Fibroblast of mammary gland (primary cell): Measurements from ENCODE around the gene TENM4.
A peak's percentile ranks its signal among the peaks of the same experiment; 100 is the strongest.

Source experiments
- DNase-seq: peaks from one replicate; pipeline ENCODE4 v3.0.0-alpha.2; 2010; ENCODE audit warnings: low read depth
- H3K4me3 ChIP-seq: 2 replicates; pipeline ENCODE4 v1.5.1; 2011; ENCODE audit warnings: low read depth, mild to moderate bottlenecking, low read length, moderate library complexity; ENCODE audit not compliant: control insufficient read depth
- CTCF ChIP-seq: conservative IDR thresholded peaks from 2 replicates; pipeline ENCODE4 v1.5.1; 2011; ENCODE audit warnings: low read depth, low read length, inconsistent platforms; ENCODE audit not compliant: control insufficient read depth, insufficient read depth

The TENM4 gene

GRCh38 chr11:79241205-79241851 is 199.5 kb downstream of the TENM4 start:
- TF ChIP-seq CTCF: no peak
- no peak overlapping the region for H3K4me3 ChIP-seq
- no peak for DNase-seq

- no peak overlapping the region for H3K4me3 ChIP-seq
- peak; percentile 95 for DNase-seq
- no peak for TF ChIP-seq CTCF
Observed at GRCh38 chr11:79237703-79238102, 203.1 kb downstream of the TENM4 start.

GRCh38 chr11:79237091-79237490 is 203.7 kb downstream of the TENM4 start:
- no peak for TF ChIP-seq CTCF
- no peak overlapping the region for H3K4me3 ChIP-seq
- no peak for DNase-seq

- DNase-seq: peak; percentile 99
- H3K4me3 ChIP-seq: no peak overlapping the region
- TF ChIP-seq CTCF: no peak
Observed at GRCh38 chr11:79236541-79236971, 204.3 kb downstream of the TENM4 start.

- no peak for TF ChIP-seq CTCF
- no peak for DNase-seq
- H3K4me3 ChIP-seq: no peak overlapping the region
Observed at GRCh38 chr11:79235696-79236095, 205.1 kb downstream of the TENM4 start.

GRCh38 chr11:79232346-79232745 is 208.5 kb downstream of the TENM4 start:
- H3K4me3 ChIP-seq: no peak overlapping the region
- TF ChIP-seq CTCF: no peak
- DNase-seq: peak; percentile 63

GRCh38 chr11:79229047-79229446 is 211.8 kb downstream of the TENM4 start:
- DNase-seq: peak; percentile 12
- no peak overlapping the region for H3K4me3 ChIP-seq
- no peak for TF ChIP-seq CTCF
